Stimulated activated CD8-positive, alpha-beta memory T cell treated with anti-CD3 and anti-CD28 coated beads, Interleukin-2, amount 100 ng/mL, for 48 hours (primary cell): ENCODE results near the gene STARD13.

Experiments
- DNase-seq, 2 donors: peaks; one replicate each; pipeline ENCODE4 v3.0.0-alpha.2; 2020; ENCODE audit warnings: low read depth in 2 of 2

STARD13 gene

DNA sequence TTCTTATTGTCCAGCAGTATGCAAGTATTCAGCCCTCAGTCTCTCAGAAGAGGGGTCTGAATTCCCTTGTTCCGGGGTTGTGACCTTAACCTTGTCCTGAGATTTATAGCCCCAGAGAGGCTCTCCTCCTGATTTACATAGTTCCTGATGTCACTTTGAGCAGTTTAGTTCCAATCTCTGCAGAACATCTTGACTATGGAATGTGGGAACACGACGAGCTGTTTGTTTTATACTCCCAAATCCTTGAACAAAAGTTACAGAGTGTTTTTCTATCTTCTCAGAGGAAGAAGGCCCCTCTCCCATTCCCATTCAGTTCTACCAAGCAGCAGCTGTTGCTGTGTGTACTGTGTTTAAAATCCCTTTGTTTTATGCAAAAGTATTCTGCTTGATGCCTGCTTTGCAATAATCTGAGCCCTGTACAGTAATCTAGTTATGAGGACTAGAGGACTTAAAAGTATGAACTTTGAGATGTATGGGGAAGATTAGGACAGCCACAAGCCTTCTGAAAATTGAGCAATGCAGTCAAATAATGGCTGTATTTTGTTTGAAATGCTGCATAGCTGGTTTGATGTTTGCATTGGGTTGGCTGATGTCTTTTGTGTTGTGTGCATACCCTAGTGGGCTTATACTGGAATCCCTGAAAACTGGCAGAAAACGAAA lies 194.7 kb downstream of the STARD13 start:
- no peak for DNase-seq

- DNase-seq: no peak
These were observed 196.2 kb downstream of the STARD13 start for GRCh38 chr13:33089311-33089710.

- DNase-seq: no peak
These were observed 197.8 kb downstream of the STARD13 start for GRCh38 chr13:33087790-33088189.

DNA sequence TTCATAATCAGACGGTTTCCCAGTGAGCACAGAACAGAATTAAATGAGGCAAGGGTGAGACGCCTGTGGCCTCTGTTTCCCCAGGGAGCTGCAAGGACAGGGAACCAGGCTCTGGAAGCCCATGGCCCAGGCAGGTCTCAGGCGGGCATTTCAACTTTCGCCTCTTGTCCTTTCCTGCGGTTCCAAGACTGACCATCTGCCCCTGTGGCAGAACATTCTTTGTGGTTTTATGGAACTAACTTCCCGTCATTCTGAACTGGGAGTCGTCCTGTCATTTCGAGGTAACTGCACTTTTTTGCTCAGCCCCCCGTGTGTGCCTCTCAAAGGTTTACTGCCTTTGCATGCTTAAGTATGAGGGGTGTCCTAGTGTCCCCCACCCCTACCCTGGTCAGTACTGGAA lies 198.5 kb downstream of the STARD13 start:
- DNase-seq: no peak

GRCh38 chr13:33083054-33083453 lies 202.5 kb downstream of the STARD13 start:
- DNase-seq: no peak

DNA sequence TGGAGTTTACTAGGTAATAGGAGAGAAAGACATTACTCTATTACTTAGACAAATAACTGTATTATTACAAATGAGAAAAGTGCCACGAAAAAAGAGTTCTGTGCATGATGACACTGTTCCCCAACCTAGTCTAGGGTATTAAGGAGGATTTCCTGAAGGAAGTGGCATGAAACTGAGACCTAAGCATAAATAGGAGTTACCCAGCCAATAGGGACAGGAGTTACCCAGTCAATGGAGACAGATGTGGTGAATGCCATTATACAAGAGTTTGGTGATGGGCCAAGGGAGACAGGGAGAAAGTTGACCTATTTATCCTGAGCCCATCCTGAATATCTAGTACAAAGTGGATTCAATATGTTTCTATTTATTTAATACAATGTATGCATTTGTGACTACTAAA lies 203.9 kb downstream of the STARD13 start:
- DNase-seq: no peak

DNA sequence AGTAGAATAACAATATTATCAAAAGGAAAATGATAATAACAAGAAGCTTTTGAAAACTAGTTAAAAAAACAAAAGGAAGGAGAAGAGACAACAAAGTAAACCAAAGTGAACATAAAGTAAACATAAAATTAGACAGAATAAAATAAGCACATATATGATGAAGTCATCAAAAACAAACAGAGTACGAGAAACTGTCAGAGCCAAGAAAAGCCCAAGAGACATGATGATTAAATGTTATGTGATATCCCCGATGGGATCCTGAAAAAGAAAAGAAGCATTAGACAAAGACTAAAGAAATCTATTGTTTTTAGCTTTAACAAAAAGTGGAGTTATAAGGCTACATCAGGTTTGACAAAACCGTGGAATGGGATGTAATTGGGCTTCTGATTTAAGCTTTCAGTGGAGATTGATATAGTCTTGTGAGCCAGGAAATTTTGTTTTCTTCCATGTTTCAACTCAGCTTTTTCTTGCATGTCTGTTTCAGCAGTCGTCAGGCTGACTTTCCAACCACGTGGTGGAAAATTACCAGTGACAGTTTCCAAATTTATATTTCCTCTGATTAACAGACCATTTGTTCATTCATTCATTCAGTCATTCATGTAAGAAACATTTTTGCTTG lies 204.5 kb downstream of the STARD13 start:
- no peak for DNase-seq

DNA sequence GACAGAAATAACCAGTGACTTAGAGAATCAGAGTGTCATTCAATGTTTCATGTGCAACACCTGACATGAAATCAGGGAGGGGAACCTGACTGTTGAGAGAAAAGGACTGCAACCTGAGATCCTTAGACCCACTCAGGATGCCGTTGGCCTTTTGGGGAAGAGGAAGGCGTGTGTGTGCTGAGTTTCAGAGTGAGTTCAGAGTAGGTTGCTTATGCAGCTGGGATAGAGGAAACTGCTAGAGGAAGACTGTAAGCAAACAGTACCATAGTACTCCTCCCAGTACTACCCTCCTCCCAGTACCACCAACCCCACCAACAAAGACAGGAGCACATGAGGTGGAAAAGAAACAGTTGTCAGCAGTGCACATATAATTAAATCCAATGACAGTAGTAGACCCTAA lies 205.6 kb downstream of the STARD13 start:
- no peak for DNase-seq

- DNase-seq: no peak
These were observed 207.3 kb downstream of the STARD13 start for GRCh38 chr13:33078263-33078662.

DNA sequence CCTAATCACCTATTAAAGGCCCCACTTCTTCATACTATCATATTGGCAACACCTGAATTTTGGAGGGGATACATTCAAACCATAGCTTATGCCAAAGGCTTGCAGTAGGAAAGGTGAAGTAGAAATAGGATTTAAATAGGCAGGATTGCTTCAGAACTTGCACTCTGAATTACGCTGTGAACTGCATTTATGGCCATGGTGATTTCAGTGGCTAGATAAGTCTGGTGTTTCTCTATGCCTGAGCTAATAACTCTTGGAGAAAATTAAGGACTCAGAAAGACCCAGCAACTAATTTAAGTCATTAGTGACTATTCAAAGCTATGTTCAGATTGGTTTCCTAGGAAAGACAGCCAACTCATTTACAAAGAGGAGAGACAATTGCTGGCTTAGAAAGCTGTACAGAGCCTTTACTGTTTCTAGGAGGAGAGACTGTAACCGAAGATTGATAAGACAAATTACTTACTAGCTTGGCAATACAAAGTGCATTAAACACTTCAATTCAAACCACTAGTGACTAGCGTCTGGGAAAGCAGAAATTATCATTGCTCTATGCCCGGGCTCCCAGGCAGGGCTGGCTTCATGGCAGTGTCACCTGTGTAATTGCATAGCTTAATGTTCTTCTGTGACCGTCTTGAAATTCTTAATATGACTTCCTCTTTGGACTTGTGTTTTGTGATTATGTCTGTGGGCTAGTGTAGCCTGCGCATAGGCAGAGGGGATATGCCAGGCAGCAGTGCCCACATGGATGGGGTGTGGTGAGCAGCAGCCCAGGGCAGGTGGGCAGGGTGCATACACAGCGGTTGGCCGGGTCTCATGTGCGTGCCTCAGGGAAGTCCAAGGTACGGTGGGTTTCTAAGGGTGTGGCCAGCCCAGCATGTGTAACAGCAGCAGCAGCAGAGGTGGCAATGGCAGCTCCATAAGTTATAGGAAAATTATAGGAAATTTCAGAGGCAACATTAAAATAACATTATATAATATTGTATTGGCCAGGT lies 209.3 kb downstream of the STARD13 start:
- DNase-seq: no peak

DNA sequence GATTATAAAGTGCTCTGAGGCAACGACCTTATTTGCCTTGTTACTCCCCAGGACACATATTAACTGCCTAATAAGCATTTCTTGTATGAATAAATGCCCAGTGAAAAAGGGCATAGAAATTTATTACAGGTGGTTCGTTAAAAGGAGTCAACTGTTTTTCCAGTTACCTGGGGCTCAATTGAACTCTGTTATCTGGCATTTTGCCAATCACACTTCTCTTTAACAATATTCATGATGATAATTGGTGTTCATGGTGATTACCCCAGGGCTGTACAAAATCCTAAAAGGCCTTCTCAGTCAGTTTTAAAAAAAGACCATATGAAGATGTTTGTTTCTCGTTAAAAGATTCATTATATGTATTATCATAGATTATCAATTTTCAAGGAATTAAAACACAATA lies 212.2 kb downstream of the STARD13 start:
- DNase-seq: no peak

DNA sequence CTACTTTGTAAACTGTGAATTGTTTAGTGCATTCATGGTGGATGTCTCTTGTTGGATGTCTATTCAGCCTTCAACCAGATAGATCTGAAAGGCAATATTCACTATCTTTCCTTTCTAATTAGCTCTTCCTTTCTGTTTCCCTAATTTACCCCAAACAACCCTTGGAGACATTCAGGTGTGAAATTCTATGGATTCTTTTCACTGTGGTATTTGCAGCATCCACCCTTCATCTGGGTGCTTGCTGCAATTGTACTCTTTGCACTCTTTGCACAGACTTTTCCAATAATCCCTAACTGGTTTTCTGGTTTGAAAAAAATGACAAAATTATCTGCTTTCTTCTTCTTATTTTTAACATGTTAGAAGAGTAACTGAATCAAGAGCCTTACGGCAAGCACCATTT lies 212.8 kb downstream of the STARD13 start:
- DNase-seq: no peak

GRCh38 chr13:33072282-33072681 lies 213.3 kb downstream of the STARD13 start:
- DNase-seq: no peak

- DNase-seq: no peak
These were observed 214.8 kb downstream of the STARD13 start for GRCh38 chr13:33070713-33071112.

GRCh38 chr13:33069365-33069764 lies 216.2 kb downstream of the STARD13 start:
- DNase-seq: no peak

DNA sequence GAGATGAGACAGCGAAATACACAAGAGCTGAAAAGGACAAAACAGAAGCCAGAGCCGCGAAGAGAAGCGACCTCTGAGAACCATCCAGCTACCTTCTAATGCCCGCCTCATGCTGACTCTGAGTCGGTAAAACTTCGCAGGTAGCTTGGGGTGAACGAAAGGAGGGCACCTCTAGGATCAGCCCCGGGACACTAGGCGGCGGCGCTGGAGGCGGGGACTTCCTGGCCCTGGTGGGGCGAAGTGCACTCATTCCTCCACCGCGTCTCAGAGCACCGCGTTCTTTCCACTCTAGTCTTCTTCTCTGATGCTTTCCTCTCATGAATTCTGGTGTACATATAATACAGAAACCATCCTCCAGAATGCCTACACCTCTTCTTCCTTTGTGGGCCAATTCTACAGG lies 219.2 kb downstream of the STARD13 start:
- DNase-seq: no peak

DNA sequence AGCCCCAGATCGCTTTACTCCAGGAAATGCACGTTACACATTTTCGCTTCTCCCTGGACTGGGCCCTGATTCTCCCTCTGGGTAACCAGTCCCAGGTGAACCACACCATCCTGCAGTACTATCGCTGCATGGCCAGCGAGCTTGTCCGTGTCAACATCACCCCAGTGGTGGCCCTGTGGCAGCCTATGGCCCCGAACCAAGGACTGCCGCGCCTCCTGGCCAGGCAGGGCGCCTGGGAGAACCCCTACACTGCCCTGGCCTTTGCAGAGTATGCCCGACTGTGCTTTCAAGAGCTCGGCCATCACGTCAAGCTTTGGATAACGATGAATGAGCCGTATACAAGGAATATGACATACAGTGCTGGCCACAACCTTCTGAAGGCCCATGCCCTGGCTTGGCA lies 224.7 kb downstream of the STARD13 start:
- DNase-seq: no peak

GRCh38 chr13:33058776-33059327 lies 226.7 kb downstream of the STARD13 start:
- DNase-seq: no peak

GRCh38 chr13:33057019-33057780 lies 228.4 kb downstream of the STARD13 start:
- no peak for DNase-seq

DNA sequence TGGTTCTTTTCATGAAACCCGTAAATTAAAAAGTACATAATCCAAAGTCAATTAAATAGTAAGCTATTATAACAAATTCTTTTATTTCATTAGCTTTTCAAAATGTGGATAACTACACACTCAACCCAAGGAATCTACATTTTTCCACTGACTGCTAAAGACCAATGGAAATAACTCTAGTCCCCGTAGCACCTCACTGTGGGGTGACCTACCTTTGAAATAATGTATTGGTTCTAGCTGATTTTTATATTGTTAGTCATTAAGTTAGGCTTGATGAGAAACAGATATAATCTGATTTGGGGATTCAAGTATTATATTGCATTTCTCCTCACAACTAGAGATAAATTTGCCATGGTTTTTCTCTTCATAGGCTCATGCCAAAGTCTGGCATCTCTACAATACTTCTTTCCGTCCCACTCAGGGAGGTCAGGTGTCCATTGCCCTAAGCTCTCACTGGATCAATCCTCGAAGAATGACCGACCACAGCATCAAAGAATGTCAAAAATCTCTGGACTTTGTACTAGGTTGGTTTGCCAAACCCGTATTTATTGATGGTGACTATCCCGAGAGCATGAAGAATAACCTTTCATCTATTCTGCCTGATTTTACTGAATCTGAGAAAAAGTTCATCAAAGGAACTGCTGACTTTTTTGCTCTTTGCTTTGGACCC lies 232.0 kb downstream of the STARD13 start:
- no peak for DNase-seq
